A549 treated with Hydrocortisone at 1 μM for 4 hours (cell line): Measurements from ENCODE around the gene HSD3B7. TPM values are rescaled to one million over a fixed set of nuclear protein-coding genes. Genes with fewer than 3 reads are reported as not detected.

ENCODE experiments used
- total RNA-seq: library from RNA; stranded (reverse); fragments of 200-300 nt; extraction: Qiagen RNA extraction; gene quantifications from 5 replicates; pipeline ENCODE4 v1.2.3, GENCODE V29; 2022

HSD3B7 gene
- total RNA-seq, result 13.6 to 15.9 TPM (median 13.9 TPM) in 5 replicates

GRCh38 chr16:30984669-30985400, at the start of gene HSD3B7:
TSS of gene HSD3B7 (plus strand) at chr16:30985207. CDS start at chr16:30985659, 452 bp downstream.

GRCh38 chr16:30948667-30949649, 36.0 kb upstream of the HSD3B7 start, which contains the start of gene ORAI3:
TSS of gene ORAI3 (plus strand) at chr16:30949068. CDS start at chr16:30949290, 222 bp downstream.

GRCh38 chr16:30957456-30958174, 27.4 kb upstream of the HSD3B7 start, which contains the start of gene SETD1A:
TSS of gene SETD1A (plus strand) at chr16:30957754. CDS start at chr16:30958732, 978 bp downstream.

GRCh38 chr16:31010585-31011325, 25.7 kb downstream of the HSD3B7 start, which contains the start of gene STX1B:
TSS of gene STX1B (minus strand) at chr16:31010638. CDS start at chr16:31010396, 242 bp downstream.

GRCh38 chr16:31032736-31033708, 48.0 kb downstream of the HSD3B7 start, which contains the start of gene STX4:
TSS of gene STX4 (plus strand) at chr16:31033558. CDS start at chr16:31033806, 248 bp downstream.

Other genes with a start within 250 kb of the HSD3B7 start
- gene PHKG2, start 236.8 kb upstream of the HSD3B7 start, total RNA-seq, result 21.9 to 27.8 TPM (median 25.2 TPM) in 5 replicates
- 5.2 to 9.2 TPM (median 8.2 TPM) in 5 replicates for gene CFAP119, start 223.1 kb upstream of the HSD3B7 start, total RNA-seq
- 77.1 to 81.7 TPM (median 80.2 TPM) in 5 replicates for gene RNF40, start 222.9 kb upstream of the HSD3B7 start, total RNA-seq
- gene ZNF629, start 198.0 kb upstream of the HSD3B7 start, total RNA-seq, result 16.2 to 21.3 TPM (median 17.3 TPM) in 5 replicates
- 23.6 to 42.5 TPM (median 40.9 TPM) in 5 replicates for gene BCL7C, start 91.1 kb upstream of the HSD3B7 start, total RNA-seq
- 0.16 to 0.32 TPM (median 0.18 TPM) in 5 replicates for gene CTF1, start 88.6 kb upstream of the HSD3B7 start, total RNA-seq
- gene FBXL19, start 61.6 kb upstream of the HSD3B7 start, total RNA-seq, result 14.1 to 19.7 TPM (median 18.0 TPM) in 5 replicates
- gene ORAI3, start 36.1 kb upstream of the HSD3B7 start, total RNA-seq, result 9.0 to 14.5 TPM (median 12.1 TPM) in 5 replicates
- gene SETD1A, start 27.5 kb upstream of the HSD3B7 start, total RNA-seq, result 17.7 to 19.7 TPM (median 18.3 TPM) in 5 replicates
- gene STX1B, start 25.4 kb downstream of the HSD3B7 start, total RNA-seq, result 1.4 to 2.1 TPM (median 1.6 TPM) in 5 replicates
- 56.8 to 66.1 TPM (median 64.4 TPM) in 5 replicates for gene STX4, start 48.4 kb downstream of the HSD3B7 start, total RNA-seq
- 13.3 to 19.8 TPM (median 14.5 TPM) in 5 replicates for gene ZNF668, start 89.0 kb downstream of the HSD3B7 start, total RNA-seq
- 9.1 to 11.4 TPM (median 10.2 TPM) in 5 replicates for gene ZNF646, start 89.2 kb downstream of the HSD3B7 start, total RNA-seq
- 1.0 to 2.5 TPM (median 1.6 TPM) in 5 replicates for gene PRSS53, start 103.7 kb downstream of the HSD3B7 start, total RNA-seq
- gene VKORC1, start 109.6 kb downstream of the HSD3B7 start, total RNA-seq, result 98.3 to 147 TPM (median 140 TPM) in 5 replicates
- 46.0 to 56.1 TPM (median 52.2 TPM) in 5 replicates for gene BCKDK, start 123.2 kb downstream of the HSD3B7 start, total RNA-seq
- gene KAT8, start 132.5 kb downstream of the HSD3B7 start, total RNA-seq, result 45.0 to 51.2 TPM (median 48.2 TPM) in 5 replicates
- gene PRSS8, start 150.5 kb downstream of the HSD3B7 start, total RNA-seq, result 0.83 to 1.4 TPM (median 1.2 TPM) in 5 replicates
- gene PRSS36, start 164.9 kb downstream of the HSD3B7 start, total RNA-seq, result 0.84 to 1.9 TPM (median 1.1 TPM) in 5 replicates
- gene FUS, start 194.9 kb downstream of the HSD3B7 start, total RNA-seq, result 505 to 637 TPM (median 514 TPM) in 5 replicates
- gene PYCARD, start 217.6 kb downstream of the HSD3B7 start, total RNA-seq, result 23.8 to 40.1 TPM (median 36.2 TPM) in 5 replicates
- 0.01 to 0.10 TPM (median 0.05 TPM) in 5 replicates for gene TRIM72, start 228.9 kb downstream of the HSD3B7 start, total RNA-seq
- not detected in 5 replicates for gene PYDC1, start 231.9 kb downstream of the HSD3B7 start, total RNA-seq